HG03520 (cell line): ENCODE data around the gene CEP95.
"Not testable (repeated sequence)": the region's sequence is repeated elsewhere in the genome, so short reads cannot be mapped to it uniquely, and the experiment has no call there.

Source experiments
- ATAC-seq: cut with Tn5 transposase; IDR thresholded peaks from one replicate; pipeline ENCODE4 v1.9.1; 2021; ENCODE audit warnings: mild to moderate bottlenecking, moderate library complexity; ENCODE audit not compliant: unreplicated experiment

The CEP95 gene, protein sequence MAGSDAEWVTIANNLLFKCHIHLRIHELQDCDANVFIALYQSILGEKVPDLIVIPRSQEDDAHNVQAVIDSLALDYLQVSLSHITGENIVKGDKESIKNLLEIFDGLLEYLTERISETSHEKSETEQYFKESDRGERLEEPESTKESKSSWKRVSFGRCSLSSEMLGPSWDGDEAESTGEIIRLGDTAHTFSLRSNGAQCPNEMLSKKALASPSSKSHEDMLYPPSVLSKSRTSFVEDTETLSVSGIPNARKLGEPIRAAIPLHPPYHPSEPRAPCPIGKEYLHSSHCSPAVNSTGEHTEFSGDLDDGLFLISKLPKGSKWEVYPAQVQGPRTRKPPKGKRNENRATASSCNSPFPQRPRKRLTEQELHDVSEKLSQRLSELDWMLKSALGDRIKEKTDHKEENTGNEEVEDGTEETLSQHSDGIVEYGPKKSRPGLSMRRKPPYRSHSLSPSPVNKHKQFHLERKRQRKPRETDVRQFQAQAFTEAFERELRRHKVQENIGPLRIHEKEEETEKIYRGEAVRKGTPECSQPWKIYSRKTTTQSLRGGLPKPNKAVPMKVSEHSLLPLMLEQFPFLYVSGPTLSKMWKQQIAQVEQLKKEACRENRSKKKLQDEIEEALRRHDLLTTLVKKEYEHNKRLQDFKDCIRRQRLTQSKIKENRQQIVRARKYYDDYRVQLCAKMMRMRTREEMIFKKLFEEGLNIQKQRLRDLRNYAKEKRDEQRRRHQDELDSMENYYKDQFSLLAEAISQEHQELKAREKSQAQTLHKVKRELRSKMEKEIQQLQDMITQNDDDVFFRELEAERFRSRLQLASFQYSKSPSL

DNA sequence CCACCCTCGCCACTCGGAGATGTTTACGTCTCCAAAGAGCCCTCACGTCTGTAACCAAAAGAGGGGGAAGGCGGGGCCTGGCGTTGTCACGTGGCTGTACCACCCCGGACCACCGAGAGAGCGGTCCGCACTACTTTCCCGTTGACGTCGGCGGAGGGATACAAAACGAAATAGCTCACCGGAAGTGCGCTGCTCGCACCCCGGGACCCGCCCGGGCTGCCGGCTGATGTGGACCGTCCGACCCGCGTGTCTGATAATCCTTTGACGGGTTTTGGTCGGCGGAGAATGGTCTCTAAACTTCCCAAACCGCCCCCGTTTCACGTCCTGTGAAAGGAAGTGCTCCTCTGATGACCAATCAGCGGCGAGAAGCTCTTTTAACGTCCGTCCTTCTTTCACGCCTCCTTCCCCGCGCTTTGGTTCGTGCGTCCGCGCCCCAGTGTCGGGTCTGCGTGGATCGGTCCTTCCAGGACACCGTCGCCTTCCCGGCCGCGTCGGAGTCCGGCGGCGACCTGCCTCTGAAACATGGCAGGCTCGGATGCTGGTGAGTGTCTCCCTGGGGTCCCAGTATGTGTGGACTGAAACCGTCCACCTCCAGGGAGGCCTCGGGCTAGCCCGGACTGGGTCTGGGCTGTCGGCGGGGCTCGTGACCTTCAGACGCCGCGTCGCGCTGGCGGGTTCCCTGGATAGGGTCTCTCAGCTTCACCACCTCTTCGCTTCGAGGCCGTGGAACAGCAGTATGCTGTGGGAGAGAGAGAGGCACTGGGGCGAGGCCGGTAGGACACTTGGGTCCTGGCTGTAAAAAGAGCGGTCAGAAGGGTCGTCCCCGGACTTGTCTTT, at the start of gene CEP95:
Gene CEP95 (plus strand): TSS at position 402 of the 837 bp plus-strand sequence. CDS start 121 bp downstream, at position 523.
- peak; percentile 53 for ATAC-seq

GRCh38 chr17:64457156-64457555, 49.6 kb upstream of the CEP95 start:
- no peak for ATAC-seq

- ATAC-seq, result no peak
Observed at GRCh38 chr17:64458756-64459155, 48.0 kb upstream of the CEP95 start.

DNA sequence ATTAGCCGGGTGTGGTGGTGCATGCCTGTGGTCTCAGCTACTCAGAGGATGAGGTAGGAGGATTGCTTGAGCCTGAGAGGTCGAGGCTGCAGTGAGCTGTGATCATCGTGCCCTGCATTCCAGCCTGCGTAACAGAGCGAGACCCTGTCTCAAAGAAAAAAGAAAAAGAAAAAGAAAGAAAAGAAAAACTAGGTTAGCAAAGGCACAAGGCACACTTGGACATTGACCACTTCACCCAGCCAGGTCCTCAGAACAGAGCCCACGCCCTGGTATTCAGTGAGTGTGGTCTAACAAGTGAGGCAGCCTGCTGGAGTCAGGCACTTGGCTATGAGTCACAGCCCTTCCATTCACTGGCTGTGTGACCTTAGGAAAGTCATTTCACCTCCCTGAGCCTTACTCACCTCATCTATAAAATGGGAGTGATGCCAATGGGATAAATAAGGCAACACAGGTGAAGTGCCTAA, 47.5 kb upstream of the CEP95 start:
- ATAC-seq, result no peak

DNA sequence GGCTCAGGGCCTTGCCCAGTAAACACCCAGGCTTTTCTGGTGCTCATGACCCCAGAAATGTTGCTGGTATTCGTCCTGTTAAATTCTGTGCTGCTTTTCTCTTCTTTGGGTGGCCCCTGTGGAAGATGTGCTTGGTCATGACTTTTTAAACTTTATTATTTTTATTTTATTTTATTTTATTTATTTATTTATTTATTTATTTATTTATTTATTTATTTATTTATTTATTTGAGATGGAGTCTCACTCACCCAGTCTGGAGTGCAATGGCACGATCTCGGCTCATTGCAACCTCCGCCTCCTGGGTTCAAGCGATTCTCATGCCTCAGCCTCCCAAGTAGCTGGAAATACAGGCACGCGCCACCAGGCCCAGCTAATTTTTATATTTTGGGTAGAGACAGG, 47.0 kb upstream of the CEP95 start:
- ATAC-seq, result not testable (repeated sequence)

DNA sequence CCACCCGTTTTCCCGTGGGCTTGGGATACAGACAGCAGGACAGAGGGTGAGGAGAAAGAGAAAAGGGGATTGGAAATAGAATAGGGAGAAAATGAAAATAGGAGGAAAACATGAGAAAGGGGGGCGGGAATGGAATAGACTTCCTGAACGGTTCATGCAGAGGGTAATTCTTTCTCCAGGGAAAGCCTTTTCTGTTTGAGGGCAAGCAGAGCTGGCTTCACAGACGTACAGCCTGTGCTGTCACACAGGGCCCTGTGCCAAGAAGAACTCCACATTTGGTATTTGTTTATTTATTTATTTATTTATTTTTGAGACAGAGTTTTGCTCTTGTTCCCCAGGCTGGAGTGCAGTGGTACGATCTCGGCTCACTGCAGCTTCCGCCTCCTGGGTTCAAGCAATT, 45.8 kb upstream of the CEP95 start:
- no peak for ATAC-seq

GRCh38 chr17:64461788-64462187, 45.0 kb upstream of the CEP95 start:
- no peak for ATAC-seq

DNA sequence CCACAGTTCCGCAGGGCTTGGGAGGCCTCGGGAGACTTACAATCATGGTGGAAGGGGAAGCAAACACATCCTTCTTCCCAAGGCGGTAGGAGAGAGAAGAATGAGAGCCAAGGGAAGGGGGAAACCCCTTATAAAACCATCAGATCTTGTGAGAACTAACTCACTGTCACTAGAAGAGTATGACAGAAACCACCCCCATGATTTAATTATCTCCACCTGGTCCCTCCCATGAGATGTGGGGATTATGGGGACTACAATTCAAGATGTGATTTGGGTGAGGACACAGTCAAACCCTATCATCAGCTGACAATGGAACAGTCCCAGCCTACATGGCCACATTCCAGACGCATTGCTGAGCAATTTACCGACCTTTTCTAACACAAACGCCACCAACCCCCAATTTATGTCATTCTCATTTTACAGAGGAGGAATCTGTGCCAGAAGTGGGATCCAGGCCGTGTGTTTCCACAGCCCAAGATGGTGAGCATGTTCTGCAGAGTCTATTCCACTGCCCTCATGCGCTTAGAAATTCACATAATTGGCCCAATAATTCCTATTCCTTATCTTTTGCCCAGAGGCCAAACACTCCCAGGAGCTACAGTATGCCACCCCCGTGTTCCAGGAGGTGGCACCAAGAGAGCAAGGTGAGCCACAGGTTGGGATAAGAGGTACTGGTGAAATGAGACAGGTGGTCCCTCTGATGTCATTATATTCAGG, 40.6 kb upstream of the CEP95 start:
- no peak for ATAC-seq

DNA sequence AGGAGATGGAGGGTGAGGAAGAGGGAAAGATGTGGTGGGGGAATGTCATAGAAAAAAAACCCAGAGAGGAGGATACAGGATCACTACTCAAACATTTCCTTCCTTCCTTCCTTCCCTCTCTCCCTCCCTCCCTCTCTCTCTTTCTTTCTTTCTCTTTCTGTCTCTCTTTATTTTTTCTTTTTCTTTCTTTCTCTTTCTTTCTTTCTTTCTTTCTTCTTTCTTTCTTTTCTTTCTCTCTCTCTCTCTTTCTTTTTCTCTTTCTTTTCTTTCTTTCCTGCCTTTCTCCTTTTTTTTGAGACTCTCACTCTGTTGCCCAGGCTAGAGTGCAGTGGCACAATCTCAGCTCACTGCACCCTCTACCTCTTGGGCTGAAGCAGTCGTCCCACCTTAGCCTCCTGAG, 39.9 kb upstream of the CEP95 start:
- ATAC-seq, result not testable (repeated sequence)

GRCh38 chr17:64470625-64471024, 36.2 kb upstream of the CEP95 start:
- ATAC-seq, result no peak

- ATAC-seq, result no peak
Observed at GRCh38 chr17:64471440-64471839, 35.3 kb upstream of the CEP95 start.

DNA sequence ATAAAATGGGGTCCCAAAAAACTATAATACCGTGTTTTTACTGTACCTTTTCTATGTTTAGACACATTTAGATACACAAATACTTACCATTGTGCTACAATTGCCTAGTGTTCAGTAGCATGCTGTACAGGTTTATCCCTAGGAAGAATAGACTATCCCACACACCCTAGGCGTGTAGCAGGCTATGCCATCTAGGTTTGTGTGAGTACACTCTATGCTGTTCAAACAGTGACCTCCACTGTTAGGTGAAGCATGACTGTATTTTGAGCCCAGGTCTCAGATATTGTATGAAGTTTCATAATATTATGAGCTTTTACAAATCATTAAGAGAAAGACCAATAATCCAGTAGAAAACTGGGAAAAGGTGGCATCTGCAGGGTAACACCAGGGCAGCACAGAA, 34.2 kb upstream of the CEP95 start:
- no peak for ATAC-seq

- no peak for ATAC-seq
Observed at GRCh38 chr17:64477849-64478248, 28.9 kb upstream of the CEP95 start.

DNA sequence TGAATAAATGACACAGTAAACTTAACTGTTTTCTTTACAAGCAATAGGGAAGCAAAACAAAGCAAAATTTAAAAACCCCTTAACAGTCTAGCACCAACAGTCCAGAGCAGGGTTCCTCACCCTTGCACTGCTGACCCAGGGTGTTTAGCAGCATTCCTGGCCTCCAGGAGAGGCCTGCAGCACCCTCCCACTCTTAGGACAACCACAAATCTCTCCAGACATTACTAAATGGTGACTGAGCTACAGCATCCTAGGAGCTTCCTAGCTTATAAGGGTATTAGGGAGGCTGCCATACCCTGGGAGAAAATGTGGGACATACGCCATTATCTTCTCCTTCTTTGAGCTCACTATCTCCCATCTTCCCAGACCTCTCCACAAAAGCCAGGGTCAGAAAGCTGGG, 25.8 kb upstream of the CEP95 start:
- no peak for ATAC-seq

- ATAC-seq, result no peak
Observed at GRCh38 chr17:64484380-64484779, 22.4 kb upstream of the CEP95 start.

GRCh38 chr17:64488301-64488700, 18.5 kb upstream of the CEP95 start:
- ATAC-seq, result no peak

DNA sequence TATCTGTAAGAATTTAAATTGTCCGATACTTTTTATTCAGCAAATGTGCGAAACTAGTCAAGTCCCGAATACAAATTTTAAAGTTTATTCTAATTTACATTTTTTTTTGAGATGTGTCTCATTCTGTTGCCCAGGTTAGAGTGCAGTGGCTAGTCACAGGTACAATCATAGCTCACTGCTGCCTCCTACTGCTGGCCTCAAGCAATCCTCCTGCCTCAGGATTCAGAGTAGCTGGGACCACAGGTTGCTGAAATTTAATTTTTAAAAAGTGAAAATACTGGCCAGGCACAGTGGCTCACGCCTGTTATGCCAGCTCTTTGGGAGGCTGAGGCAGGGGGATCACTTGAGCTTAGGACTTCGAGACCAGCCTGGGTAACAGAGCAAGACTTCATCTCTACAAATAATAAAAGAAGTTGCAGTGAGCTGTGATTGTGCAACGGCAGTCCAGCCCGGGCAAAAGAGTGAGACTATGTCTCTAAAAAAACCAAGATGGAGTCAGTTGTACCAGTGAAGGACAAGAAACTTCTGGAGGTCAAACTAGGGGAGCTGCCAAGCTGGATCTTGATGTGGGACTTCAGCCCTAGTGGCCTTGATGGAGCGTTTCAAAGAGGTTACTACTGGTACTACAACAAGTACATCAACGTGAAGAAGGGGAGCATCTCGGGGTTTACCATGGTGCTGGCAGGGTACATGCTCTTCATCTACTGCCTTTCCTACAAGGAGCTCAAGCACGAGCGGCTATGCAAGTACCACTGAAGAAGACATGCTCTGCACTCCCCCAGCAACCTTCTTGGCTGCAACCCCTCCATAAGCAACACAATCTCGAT, 15.5 kb upstream of the CEP95 start:
- no peak for ATAC-seq

DNA sequence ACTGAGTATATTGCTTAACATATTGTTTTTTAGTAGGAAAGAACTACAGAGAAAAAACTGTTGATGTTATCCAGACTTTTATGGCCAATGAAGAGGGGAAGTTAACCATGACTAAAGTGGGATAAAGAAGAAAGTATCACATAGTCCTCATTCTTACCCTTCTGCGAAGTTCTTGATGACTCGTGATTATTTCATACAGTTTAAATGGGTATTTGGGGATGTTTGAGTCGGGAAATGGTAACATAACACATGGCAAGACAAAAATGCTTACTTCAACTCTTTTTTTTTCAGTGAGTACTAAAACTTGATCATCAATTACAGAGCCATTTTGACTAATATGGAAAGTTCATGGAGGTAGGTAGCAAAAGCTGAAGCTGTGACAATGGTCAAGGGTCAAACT, 14.8 kb upstream of the CEP95 start:
- ATAC-seq, result no peak

DNA sequence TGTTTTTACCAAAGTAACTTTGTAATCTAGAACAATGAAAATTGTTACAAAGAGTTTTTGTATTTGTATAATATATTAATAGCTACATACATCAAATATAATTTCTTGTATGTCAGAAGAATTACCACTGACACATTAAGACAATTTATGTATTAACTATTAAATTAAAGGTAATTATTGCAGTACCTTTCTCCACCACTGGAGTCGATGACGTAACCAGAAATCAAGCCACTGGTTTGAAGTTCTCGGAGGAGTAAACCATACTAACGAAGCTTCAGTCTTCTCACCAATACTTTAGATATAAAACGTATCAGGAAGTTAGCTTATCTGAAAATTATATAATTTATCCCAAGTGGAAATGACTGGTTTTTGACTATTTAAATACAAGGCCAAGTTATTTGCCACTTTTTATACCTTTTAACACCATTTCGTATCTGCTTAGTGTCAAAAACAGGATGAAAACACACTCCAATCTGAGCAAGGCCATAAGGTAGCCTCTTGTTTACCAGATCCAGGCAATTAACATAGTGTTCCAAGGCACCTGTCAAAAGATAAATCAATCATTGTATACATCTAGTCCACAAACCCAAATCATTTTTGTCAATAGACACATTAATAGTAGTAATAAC, 14.2 kb upstream of the CEP95 start:
- ATAC-seq, result no peak
